Tibial nerve (tissue), 4 donors: ENCODE data around the gene NIPAL4.
A peak's percentile ranks its signal among the peaks of the same experiment; 100 is the strongest.

ENCODE experiments used
- CTCF ChIP-seq, 5 experiments: fragments of 200-600 bp in 3 of 5; fragments of 450-650 bp in 2 of 5; sonication (generic) in 3 of 5; IDR thresholded peaks; one replicate each; pipeline ENCODE4 v1.5.1; 2016 to 2019; ENCODE audit warnings: antibody characterized with exemption in 5 of 5, mild to moderate bottlenecking in 3 of 5, moderate library complexity in 2 of 5
- EP300 ChIP-seq, 2 donors: sonication (generic); formaldehyde crosslinking; IDR thresholded peaks; one replicate each; pipeline ENCODE4 v1.6.1; 2017; ENCODE audit warnings: antibody characterized with exemption in 2 of 2, mild to moderate bottlenecking in 1 of 2
- POLR2A ChIP-seq, 2 donors: fragments of 450-650 bp; IDR thresholded peaks; one replicate each; pipeline ENCODE4 v1.6.1; 2017; ENCODE audit warnings: antibody characterized with exemption in 2 of 2, mild to moderate bottlenecking in 2 of 2, moderate library complexity in 2 of 2

GRCh38 chr5:157511651-157512644, 51.9 kb downstream of the NIPAL4 start:
- TF ChIP-seq CTCF (IDR thresholded peaks at IDR 0.05), result no peak
- no peak for TF ChIP-seq POLR2A (IDR thresholded peaks at IDR 0.05)
- TF ChIP-seq EP300 (IDR thresholded peaks at IDR 0.05), result peak; percentile 32 to 80
